Pancreas (tissue), 10 donors: Measurements from ENCODE around the gene GNG8. TPM values are rescaled to one million over a fixed set of nuclear protein-coding genes. Genes with fewer than 3 reads are reported as not detected.

Source experiments
- ATAC-seq, 4 donors: fragments of 200-7000 bp; cut with Tn5 transposase; one replicate each; pipeline versions ENCODE4 v1.8.0 to v1.9.1; 2020; ENCODE audit warnings: mild to moderate bottlenecking in 4 of 4, moderate library complexity in 4 of 4
- DNase-seq, 6 donors: peaks; one replicate each; pipeline ENCODE4 v3.0.0-alpha.2; 2020
- FAIRE-seq: peaks from 2 replicates; lab custom pipeline; 2012; peaks lifted over from hg19 to GRCh38; lab: Jason Lieb, UNC
- H3K27ac ChIP-seq, 4 donors: fragments of 200-600 bp; sonication (generic); 1 replicate in 3 of 4; 2 replicates in 1 of 4; pipeline versions ENCODE4 v1.5.0 to v1.8.0; 2020
- H3K27me3 ChIP-seq, 4 donors: fragments of 200-600 bp; one replicate each; pipeline ENCODE4 v1.8.0; 2021
- H3K36me3 ChIP-seq, 3 donors: fragments of 200-600 bp; sonication (generic) in 1 of 3; one replicate each; pipeline versions ENCODE4 v1.5.0 to v1.8.0; 2020 to 2021
- H3K4me1 ChIP-seq, 3 donors: fragments of 200-600 bp; one replicate each; pipeline ENCODE4 v1.8.0; 2021
- H3K4me3 ChIP-seq, 4 donors: fragments of 200-600 bp; sonication (generic) in 2 of 4; one replicate each; pipeline versions ENCODE4 v1.5.0 to v1.8.0; 2020 to 2021
- H3K9me3 ChIP-seq, 4 donors: fragments of 200-600 bp; one replicate each; pipeline ENCODE4 v1.8.0; 2021
- CTCF ChIP-seq, 4 donors: fragments of 200-600 bp; sonication (generic) in 3 of 4; IDR thresholded peaks; one replicate each; pipeline versions ENCODE4 v1.5.0 to v1.8.0; 2021; ENCODE audit warnings: antibody characterized with exemption in 4 of 4
- WGBS, 2 donors: extraction: QIAGEN DNeasy Blood & Tissue Kit; methylation state at CpG; one replicate each; pipeline ENCODE4 v1.1.7; 2013; 5-methylcytosine and 5-hydroxymethylcytosine counted together
- intact Hi-C, 3 donors: fragments of 100-400 bp; cut with DNase I; formaldehyde crosslinking; loops; one replicate each; pipeline versions ENCODE4 v1.11.1 to v1.14.2; 2022
- polyA plus RNA-seq, 2 donors: library from polyadenylated mRNA; stranded (reverse); fragments of 200-250 nt; gene quantifications; one replicate each; pipeline ENCODE4 v1.2.3, GENCODE V29; 2013
- total RNA-seq, 6 donors: library from RNA; stranded (reverse); fragmentation: NEBNext Ultra II Directional in 4 of 6; extraction: Animal tissue kit (Norgen Biotek cat#: 25700) in 4 of 6; gene quantifications; one replicate each; pipeline versions ENCODE4 v1.2.1 to v1.2.4, GENCODE V29; 2021 to 2023
- donor health status: healthy with polysubstance abuse.
- donor health status: DM: no; HTN: no; CAD: no; lungs with moderate emphysema.
- donor health status: DM: no; HTN: no; CAD: no.
- donor health status: control.
- donor health status: control.
- donor health status: Bipolar disorder and iron deficiency.
- donor health status: DM: yes; HTN: yes; CAD: no.
- donor health status: DM: no; HTN: no; CAD: no.
- donor health status: DM: no; HTN: no; CAD: no.
- donor health status: DM: yes; HTN: yes; CAD: no.

GNG8 gene
- not detected for total RNA-seq
- not detected for polyA plus RNA-seq

DNA sequence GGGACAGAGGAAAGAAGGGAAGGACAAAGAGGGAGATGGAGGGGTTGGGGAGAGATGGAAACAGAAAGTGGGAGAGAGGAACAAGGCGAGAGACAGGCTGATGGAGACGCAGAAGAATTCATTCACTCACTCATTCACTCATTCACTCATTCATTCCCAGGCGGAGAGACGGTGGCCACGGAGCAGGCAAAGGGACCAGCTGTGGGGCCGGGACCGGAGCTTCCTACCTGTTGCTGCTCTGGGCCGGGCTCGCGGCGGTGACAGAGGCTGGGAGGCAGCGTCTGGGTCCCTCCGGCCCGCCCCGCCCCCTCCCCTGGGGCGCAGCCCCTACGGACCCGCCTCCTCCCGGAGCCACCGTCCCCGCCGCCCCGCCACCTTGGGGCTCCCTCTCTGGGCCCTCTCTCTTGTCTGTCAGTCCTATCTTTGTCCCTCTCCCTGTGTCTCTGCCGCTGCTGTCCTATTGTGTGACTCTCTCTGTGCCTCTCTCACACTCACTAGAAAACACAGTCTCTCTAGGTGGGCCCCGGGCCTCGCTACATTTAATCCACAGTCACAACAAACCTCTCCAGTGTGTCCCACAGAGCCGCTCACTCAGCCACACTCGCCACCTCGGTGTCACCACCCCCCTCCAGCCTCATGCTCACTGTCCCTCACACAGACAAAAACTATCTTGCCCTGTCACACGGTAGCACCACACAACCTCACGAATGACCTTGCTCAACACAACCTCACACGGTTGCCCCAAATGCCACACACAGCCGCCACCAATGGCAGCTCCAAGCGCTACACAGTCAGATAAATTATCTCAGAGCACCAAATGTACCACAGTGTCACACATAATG lies at the start of gene GNG8:
GNG8 (minus strand) TSS at position 283 of the 842 bp plus-strand sequence. CDS start 1,520 bp downstream, outside the sequence.
- FAIRE-seq (no peak), DNase-seq (no peak), ATAC-seq (no peak)
- no peak for TF ChIP-seq CTCF (IDR thresholded peaks at IDR 0.05)
- intact Hi-C loops: no loop called here
- Histone ChIP-seq H3K4me3 (no peak within 1 kb of the TSS), H3K9me3 (no peaks in the 10 kb centered on the region), H3K36me3 (no peaks in the 10 kb centered on the region), H3K4me1 (peaks cover 4 to 9% (median 9%) of the 10 kb centered on the region in 3 donors), H3K27me3 (peaks cover 0 to 8% (median 2%) of the 10 kb centered on the region in 4 donors), H3K27ac (no peak within 1 kb of the TSS)
- WGBS, 2 donors: 25 to 33% methylated on average over 21 to 34 of the region's 34 CpGs

- FAIRE-seq: no peak
- no peak for TF ChIP-seq CTCF (IDR thresholded peaks at IDR 0.05)
- WGBS, 2 donors: 52 to 70% methylated on average over 3 of the region's 3 CpGs
- DNase-seq: no peak
- Histone ChIP-seq H3K27me3 (no peaks in the 10 kb centered on the region), H3K4me1 (no peaks in the 10 kb centered on the region), H3K4me3 (no peak overlapping the region), H3K9me3 (no peaks in the 10 kb centered on the region), H3K36me3 (peaks cover 0 to 41% (median 6%) of the 10 kb centered on the region in 3 donors), H3K27ac (no peak overlapping the region)
- intact Hi-C loops: no loop called here
- no peak for ATAC-seq
Observed at GRCh38 chr19:46685189-46685588, 49.2 kb upstream of the GNG8 start.

DNA sequence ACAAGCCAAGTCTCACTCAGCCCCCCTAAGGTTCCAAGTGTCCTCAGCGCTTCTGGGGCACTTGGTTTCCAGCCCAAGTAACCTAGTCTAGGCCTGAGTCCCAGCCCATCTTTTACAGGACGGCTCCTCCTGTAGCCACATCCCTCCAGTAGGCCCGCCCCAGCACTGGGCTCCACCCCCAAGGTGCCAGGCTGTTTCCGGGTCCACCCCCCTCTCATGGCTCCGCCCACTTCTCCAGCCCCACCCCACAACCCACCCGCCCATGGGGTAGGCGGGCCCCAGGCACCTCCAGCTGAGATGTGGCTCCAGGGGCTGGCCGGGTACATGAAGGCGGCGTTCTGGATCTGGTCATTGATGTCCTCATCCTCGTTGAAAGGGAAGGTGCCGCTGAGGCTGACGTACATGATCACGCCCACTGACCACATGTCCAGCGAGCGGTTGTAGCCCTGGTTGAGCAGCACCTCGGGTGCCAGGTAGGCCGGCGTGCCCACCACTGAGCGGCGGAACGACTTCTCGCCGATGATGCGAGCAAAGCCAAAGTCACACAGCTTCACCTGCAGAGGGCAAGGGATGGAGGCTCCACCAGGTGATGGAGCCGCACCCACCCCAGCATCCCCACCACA lies 42.2 kb upstream of the GNG8 start:
- Histone ChIP-seq H3K9me3 (no peaks in the 10 kb centered on the region), H3K36me3 (peaks cover 0 to 7% (median 4%) of the 10 kb centered on the region in 3 donors), H3K4me3 (no peak overlapping the region), H3K27me3 (no peaks in the 10 kb centered on the region), H3K4me1 (no peaks in the 10 kb centered on the region), H3K27ac (no peak overlapping the region)
- ATAC-seq: peak in 3 of 4 donors; percentile 21 to 57 (median 55)
- intact Hi-C loops: no loop called here
- WGBS, 2 donors: 89% methylated on average over 26 of the region's 26 CpGs
- DNase-seq: peak in 3 of 6 donors; percentile 15 to 61 (median 48)
- TF ChIP-seq CTCF (IDR thresholded peaks at IDR 0.05): no peak
- no peak for FAIRE-seq

DNA sequence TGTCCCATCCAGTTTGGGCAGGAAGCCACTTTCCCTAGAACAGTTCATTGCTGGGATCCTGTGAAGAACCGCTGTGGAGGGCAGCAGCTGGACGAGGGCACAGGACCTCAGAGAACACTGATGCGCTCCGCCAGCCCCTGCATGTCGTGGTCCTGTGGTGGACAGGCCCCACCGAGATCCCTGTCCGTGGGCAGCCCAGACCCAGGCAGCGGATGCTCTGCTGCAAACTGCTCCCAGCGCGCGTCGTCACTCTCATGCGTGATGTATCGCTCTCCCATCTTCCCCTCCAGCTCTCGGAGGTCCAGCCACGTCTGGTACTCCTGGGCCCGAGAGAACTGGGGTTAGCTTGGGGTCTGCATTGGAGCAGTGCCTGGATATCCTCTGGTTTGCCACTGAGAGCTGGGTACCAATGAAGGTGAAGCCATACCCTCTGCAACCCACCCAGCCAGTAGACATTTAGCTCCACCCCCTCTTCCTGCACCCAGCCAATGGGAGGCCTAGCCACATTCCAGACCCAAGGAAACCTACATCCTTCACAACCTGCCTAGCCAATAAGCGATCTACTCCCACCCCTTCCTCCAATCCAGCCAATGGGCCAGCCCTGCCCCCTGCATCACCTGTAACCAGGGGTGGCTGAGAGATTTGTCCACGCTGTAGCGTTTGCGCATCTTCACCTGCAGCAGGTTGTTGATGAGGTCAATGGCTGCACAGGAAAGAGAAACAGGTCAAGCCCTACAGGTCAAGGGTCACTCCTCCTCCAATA lies 38.6 kb upstream of the GNG8 start:
- H3K27me3 ChIP-seq: no peaks in the 10 kb centered on the region
- no peak overlapping the region for H3K4me3 ChIP-seq
- ATAC-seq: peak in 3 of 4 donors; percentile 44 to 49 (median 47)
- peaks cover 0 to 7% (median 4%) of the 10 kb centered on the region in 3 donors for H3K36me3 ChIP-seq
- FAIRE-seq: no peak
- intact Hi-C loops: no loop called here
- no peaks in the 10 kb centered on the region for H3K9me3 ChIP-seq
- 96% methylated on average over 21 of the region's 21 CpGs for WGBS, 2 donors
- no peak overlapping the region for H3K27ac ChIP-seq
- TF ChIP-seq CTCF (IDR thresholded peaks at IDR 0.05): no peak
- H3K4me1 ChIP-seq: no peaks in the 10 kb centered on the region
- peak in 1 of 6 donors; percentile 51 for DNase-seq
